Measurements from ENCODE around the gene ZBED5.

Gene ZBED5

DNA sequence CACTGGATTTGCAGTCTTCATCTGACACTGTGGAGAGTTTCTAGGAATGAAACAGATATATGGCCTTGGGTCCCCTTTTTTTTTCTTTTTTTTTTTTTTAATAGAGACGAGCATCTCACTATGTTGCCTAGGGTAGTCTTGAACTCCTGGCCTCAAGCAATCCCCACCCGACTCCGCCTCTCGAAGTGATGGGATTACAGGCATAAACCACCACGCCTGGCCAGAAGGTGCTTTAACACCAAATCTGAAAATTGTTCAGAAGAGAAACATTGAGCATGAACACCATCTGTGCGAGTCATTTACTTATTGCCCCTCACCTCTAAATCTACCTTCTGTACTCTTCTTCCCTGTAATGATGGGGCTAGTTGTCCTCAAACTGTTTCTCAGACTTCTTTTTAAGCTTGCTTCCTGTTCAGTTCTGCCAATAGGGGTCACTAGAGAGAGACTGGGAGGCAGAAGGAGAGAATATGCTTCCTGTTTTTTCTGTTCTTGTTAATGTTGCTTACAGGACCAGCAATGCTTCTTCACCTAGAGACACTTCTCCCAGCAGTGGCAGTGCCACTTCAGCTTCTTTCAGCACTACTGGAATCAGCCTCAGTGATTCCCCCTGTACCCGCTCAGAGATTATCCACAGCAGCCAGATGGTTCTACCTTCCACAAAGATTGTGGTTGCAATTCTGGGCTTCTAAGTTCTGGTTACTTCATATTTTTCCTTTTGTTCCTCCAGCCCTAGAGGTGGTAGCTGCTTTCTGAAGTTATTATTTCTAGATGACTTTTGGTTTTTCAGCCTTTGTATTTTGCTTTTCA lies 20.8 kb upstream of the ZBED5 start:
- DNase-seq: peak; percentile 9

GRCh38 chr11:10876158-10876557 lies 18.3 kb upstream of the ZBED5 start:
- DNase-seq: no peak

- no peak for DNase-seq
These were observed 17.7 kb upstream of the ZBED5 start for GRCh38 chr11:10875430-10876021.

GRCh38 chr11:10872097-10872496 lies 14.2 kb upstream of the ZBED5 start:
- DNase-seq: no peak

GRCh38 chr11:10868352-10868751 lies 10.5 kb upstream of the ZBED5 start:
- no peak for DNase-seq

DNA sequence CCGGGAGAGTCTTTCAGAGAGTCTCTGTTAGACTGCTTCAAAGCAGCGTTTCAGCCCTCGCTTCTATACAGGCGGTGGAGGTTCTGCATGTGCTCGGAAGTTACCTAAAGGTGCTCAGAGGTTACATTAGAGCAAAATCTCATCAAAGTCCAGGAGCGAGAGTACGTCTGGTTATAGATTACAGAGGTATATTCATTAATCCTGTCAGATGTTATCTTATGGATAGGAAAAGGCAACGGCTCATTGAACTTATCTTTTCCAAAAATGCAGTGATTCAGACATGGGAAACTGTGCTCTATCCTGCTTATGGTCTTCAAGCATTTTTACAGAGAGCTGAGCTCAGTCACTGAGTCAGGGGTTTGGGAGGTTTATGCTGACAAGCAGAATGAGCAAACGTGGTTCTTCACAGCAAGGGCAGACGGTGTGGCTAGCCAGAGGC lies 9.1 kb upstream of the ZBED5 start:
- no peak for DNase-seq

GRCh38 chr11:10865837-10866270 lies 8.0 kb upstream of the ZBED5 start:
- DNase-seq: no peak

DNA sequence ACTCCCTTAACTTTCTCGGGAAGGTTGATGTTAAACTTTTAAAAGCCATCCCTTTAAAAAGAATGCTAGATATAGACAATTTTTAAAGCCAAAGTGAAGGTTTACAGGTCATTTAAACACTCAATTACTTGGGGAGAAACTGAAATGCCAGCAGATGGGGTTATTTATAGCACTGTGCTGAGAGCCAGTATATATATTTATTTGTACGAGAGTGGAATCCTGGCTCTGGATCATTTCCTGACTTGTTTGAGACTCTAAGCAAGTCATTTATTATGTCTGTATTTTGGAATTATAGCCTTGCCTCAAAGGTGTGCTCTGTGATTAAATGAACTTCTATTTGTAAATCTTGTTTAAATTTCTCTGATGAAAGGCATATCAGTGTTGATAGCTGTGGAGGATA lies 6.8 kb upstream of the ZBED5 start:
- DNase-seq: no peak

DNA sequence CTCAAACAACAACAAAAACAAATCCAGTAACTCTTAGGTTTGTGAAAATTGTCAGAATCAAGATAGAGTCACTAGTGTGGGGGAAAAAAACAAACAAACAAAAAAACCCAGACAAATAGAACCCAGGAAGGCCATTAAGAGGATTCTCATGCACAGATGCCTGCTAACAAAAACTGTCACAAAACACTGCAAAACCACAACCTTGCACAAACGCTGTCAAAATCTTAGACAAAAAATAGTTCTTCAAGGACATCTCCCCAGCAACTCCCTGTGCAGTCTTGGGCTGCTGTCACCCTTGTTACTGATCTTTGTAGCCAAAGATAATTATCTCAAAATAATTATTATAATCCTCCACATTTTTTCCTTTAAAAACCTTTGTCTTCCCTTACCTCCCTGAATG lies 4.6 kb upstream of the ZBED5 start:
- no peak for DNase-seq

DNA sequence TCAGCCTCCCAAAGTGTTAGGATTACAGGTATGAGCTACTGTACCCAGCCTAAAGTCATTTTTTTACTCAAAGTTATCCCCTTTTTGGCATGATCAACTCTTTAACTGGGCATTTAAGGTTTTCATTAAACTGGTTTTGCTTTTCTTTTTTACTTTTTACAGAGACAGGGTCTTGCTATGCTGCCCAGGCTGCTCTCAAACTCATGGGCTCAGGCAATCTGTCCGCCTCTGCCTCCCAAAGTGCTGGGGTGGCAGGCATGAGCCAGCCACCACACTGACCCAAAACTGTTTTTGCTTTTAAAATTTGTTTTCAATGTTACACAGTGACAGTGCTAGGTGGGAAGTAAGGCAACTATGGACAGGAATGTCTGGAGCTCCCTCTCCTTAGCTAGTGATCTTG lies 3.9 kb upstream of the ZBED5 start:
- DNase-seq: no peak

DNA sequence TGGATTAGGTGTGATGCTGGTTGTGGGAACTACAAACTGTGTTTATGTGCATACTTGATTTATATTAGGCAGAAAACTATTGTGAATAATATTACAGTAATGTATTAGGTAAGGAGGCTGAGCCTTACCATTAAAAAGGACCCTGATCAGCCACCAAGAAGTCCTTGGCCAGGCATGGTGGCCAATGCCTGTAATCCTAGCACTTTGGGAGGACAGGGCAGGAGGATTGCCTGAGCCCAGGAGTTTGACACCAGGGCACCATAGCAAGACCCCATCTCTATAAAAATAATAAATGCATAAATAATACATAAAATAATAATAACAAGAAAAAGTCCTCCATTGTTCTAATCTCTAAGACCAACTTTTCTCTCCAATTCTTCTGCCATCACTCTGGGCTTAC lies 3.2 kb upstream of the ZBED5 start:
- DNase-seq: no peak

DNA sequence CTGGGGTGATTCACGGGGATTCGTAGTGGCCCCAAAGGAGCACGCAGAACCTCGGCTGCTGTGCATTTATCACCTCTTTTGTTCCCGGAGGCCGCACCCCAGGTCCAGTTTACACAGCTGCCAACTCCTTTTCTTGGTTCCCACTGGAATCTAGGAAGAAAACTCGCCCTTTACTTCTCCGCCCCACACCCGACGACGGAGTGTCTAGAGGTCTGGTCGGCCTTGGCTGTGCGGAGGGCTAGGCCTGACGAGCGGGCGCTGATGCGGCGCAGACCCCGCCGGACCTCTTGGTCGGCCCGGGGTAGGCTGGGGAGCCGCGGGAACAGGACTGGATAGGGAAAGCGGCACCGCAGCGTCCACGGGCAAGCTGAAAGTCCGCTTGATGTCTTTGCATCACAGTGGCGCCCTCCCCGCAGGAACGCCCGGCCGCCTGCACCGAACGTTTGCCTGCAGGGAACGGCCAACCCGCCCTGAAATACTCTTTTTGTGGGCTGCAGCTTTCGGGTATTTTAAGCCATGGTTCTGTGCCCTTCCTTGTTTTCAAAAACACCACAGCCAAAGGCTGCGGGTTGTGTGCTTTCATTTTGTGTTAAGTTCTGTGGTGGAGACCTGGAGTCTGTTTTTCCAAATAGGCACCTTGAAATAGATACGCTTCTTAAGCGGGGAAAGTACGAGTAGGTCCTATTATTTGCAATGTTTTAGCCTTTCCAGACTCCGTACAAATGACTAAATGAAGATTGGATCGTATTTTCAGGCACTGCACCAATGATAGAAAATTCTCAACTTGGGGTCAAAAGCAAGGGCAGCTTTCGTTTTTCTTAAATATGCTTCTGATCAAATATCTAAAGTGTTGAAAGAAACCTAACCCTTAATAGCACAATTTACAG lies 829 bp upstream of the ZBED5 start:
- DNase-seq: no peak

- DNase-seq: no peak
These were observed 469 bp downstream of the ZBED5 start for GRCh38 chr11:10857459-10857708.

DNA sequence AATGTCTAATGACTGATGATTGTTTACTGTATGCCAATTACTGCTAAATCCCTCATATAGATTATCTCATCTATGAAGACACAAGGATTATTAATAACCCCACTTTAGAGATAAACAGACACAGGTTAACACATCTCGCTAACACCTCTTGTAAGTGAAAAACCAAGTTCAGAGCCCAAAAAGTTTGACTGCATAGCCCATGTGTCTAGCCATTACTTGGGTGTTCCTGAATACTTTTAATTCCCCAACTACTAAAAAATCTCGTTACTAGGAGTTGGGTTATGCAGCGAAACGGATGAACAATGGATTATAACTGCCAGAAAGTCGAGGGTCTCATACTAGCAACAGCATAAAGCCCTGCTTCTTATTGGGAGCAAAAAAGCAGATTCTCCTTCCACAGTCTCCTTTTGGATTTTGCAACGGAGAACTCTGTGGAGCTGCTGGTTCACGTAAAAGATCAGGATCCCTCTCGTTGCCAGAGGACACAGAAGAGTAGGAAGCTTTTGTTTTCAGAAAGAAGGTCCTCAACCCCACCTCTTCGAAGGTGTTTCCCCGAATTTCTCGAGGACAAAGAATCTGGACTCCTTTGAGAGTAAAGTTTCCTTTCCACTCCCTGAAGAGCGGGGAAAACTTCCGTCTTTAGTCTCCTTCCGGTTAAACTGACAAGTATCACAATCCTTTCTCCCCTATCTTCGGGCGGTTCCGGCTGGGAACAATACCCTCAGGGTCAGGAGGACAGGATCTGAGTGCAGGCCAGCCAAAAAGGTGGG lies 979 bp downstream of the ZBED5 start:
- no peak for DNase-seq

- no peak for DNase-seq
These were observed 2.6 kb downstream of the ZBED5 start for GRCh38 chr11:10855295-10855694.

- no peak for DNase-seq
These were observed 9.6 kb downstream of the ZBED5 start for GRCh38 chr11:10847960-10848860.

- DNase-seq: no peak
These were observed 11.2 kb downstream of the ZBED5 start for GRCh38 chr11:10846660-10847059.

DNA sequence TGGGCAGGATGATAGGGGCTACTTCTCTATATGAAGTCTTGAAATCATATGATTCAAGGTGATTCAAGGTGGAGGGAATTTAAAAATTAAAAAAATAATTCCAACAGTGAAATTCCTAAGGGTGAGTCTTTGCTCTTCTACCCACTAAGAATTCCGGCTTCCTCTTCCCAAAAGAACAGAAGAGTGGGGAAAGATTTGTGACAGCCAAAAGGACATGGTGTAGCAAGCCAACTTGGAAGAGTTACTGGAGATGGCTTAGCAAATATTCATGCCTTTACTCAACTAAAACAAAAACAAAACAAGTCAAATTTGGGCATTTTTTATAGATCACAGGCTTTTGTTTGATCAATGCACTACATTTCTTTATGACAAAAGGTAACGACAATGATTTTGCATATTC lies 12.3 kb downstream of the ZBED5 start:
- no peak for DNase-seq

DNA sequence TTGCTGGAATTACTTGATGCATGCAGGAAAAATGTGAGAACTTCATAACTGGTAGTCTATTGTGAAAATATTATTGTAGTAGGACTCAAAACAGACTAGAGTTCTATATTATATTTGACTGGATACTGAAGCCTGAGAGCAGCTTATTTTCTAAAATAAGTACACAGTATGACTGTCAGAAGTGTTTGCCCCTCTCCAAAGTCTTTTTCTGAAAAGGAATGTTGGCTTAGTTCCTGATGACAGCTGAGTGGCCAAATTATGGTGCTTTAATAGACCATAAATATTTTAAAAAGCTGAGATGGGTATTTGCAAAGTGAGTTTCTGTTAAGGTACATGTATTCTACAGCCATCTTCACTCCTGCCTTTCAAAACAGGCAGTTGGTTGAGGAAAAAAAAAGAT lies 13.1 kb downstream of the ZBED5 start:
- DNase-seq: no peak

DNA sequence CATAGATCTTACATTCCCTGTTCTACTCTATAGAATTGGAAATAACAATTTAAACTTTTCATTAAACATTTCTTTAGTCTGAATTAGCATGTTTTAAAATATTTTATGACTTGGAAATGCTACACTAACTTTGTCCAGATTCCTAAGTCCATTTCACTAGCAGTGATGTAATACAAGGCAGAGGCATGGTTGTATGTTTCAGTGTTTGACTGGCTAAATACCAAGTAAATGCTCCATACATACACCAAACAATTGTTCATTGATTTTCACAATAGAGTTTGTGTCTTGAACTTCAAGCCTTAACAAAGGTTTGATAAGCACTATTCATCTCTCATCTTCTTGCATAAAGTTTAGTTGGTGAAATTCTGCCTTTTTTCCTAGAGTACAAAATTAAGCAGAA lies 13.5 kb downstream of the ZBED5 start:
- no peak for DNase-seq

DNA sequence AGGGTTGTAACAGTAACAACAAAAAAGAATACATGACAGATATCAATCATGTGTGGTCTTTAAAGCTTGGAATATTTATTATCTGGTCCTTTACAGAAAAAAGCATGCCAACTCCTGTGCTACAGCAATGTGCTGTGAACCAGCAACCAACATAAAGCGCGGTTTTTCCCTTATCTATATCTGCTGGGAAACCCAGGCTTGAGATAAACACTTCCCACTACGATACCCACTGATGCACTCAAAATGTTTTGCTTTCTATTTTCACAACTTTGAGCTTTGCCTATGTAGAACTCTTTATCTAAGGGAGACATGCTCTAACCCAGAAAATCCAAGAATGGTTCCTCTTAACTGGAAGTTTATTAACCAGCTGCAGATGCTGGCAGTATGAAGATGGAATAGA lies 19.0 kb downstream of the ZBED5 start:
- no peak for DNase-seq

- DNase-seq: no peak
These were observed 19.8 kb downstream of the ZBED5 start for GRCh38 chr11:10838083-10838482.
